Nephron progenitor cell (in vitro differentiated cells): Measurements from ENCODE around the gene CRACR2A.

ENCODE experiments used
- DNase-seq: peaks from one replicate; pipeline ENCODE4 v3.0.0; 2021
- H3K27ac Mint-ChIP-seq: 2 replicates; pipeline ENCODE4 v1.8.0; 2021; ENCODE audit warnings: mild to moderate bottlenecking, moderate library complexity, mixed read lengths
- H3K27me3 Mint-ChIP-seq: 2 replicates; pipeline ENCODE4 v1.8.0; 2021; ENCODE audit warnings: mild to moderate bottlenecking, low read depth, mixed read lengths; ENCODE audit not compliant: poor library complexity
- H3K36me3 Mint-ChIP-seq: 2 replicates; pipeline ENCODE4 v1.8.0; 2021; ENCODE audit warnings: low read depth, mixed read lengths
- H3K4me1 Mint-ChIP-seq: 2 replicates; pipeline ENCODE4 v1.8.0; 2021; ENCODE audit warnings: mixed read lengths
- H3K4me3 Mint-ChIP-seq: 2 replicates; pipeline ENCODE4 v1.8.0; 2021; ENCODE audit warnings: mild to moderate bottlenecking, moderate library complexity, mixed read lengths
- H3K9me3 Mint-ChIP-seq: 2 replicates; pipeline ENCODE4 v1.8.0; 2021; ENCODE audit warnings: mild to moderate bottlenecking, moderate library complexity, mixed read lengths
- CTCF ChIP-seq: fragments of 200-600 bp; sonication (generic); IDR thresholded peaks from 2 replicates; pipeline ENCODE4 v1.5.0; 2021; ENCODE audit warnings: antibody characterized with exemption

Gene CRACR2A

GRCh38 chr12:3605692-3606091 lies 147.2 kb downstream of the CRACR2A start:
- H3K36me3 Mint-ChIP-seq: peaks cover 11% of the 10 kb centered on the region
- no peak for TF ChIP-seq CTCF
- no peak overlapping the region for H3K27ac Mint-ChIP-seq
- peaks cover 27% of the 10 kb centered on the region for H3K27me3 Mint-ChIP-seq
- H3K4me3 Mint-ChIP-seq: no peak overlapping the region
- peaks cover 57% of the 10 kb centered on the region for H3K4me1 Mint-ChIP-seq
- H3K9me3 Mint-ChIP-seq: peaks cover 17% of the 10 kb centered on the region
- DNase-seq: no peak

GRCh38 chr12:3604748-3605586 lies 147.9 kb downstream of the CRACR2A start:
- DNase-seq: no peak
- H3K9me3 Mint-ChIP-seq: peaks cover 12% of the 10 kb centered on the region
- no peak overlapping the region for H3K4me3 Mint-ChIP-seq
- peaks cover 62% of the 10 kb centered on the region for H3K4me1 Mint-ChIP-seq
- TF ChIP-seq CTCF: no peak
- peaks cover 11% of the 10 kb centered on the region for H3K36me3 Mint-ChIP-seq
- peaks cover 27% of the 10 kb centered on the region for H3K27me3 Mint-ChIP-seq
- no peak overlapping the region for H3K27ac Mint-ChIP-seq

GRCh38 chr12:3604286-3604685 lies 148.6 kb downstream of the CRACR2A start:
- peaks cover 5% of the 10 kb centered on the region for H3K9me3 Mint-ChIP-seq
- H3K27ac Mint-ChIP-seq: no peak overlapping the region
- H3K4me3 Mint-ChIP-seq: no peak overlapping the region
- peaks cover 68% of the 10 kb centered on the region for H3K4me1 Mint-ChIP-seq
- peaks cover 5% of the 10 kb centered on the region for H3K36me3 Mint-ChIP-seq
- no peak for DNase-seq
- TF ChIP-seq CTCF: no peak
- H3K27me3 Mint-ChIP-seq: peaks cover 27% of the 10 kb centered on the region

GRCh38 chr12:3603576-3603975 lies 149.3 kb downstream of the CRACR2A start:
- Mint-ChIP-seq H3K36me3 (no peaks in the 10 kb centered on the region), H3K4me3 (no peak overlapping the region), H3K27ac (no peak overlapping the region), H3K4me1 (peaks cover 74% of the 10 kb centered on the region), H3K9me3 (no peaks in the 10 kb centered on the region), H3K27me3 (peaks cover 29% of the 10 kb centered on the region)
- no peak for DNase-seq
- TF ChIP-seq CTCF: no peak

- DNase-seq: no peak
- Mint-ChIP-seq H3K27ac (no peak overlapping the region), H3K36me3 (no peaks in the 10 kb centered on the region), H3K4me3 (no peak overlapping the region), H3K27me3 (peaks cover 30% of the 10 kb centered on the region), H3K9me3 (no peaks in the 10 kb centered on the region), H3K4me1 (peaks cover 77% of the 10 kb centered on the region)
- no peak for TF ChIP-seq CTCF
These were observed 150.4 kb downstream of the CRACR2A start for GRCh38 chr12:3602488-3602887.
